ENCODE data around the gene LEFTY2. TPM values are rescaled to one million over a fixed set of nuclear protein-coding genes. Genes with fewer than 3 reads are reported as not detected.

LEFTY2 gene
- total and polyA plus RNA-seq, 2 donors, result 0.33 to 1.5 TPM

- no peaks in the 10 kb centered on the region for H3K36me3 ChIP-seq (ENCODE audit: control insufficient read depth in 2 of 2, insufficient read depth in 2 of 2, low read length in 1 of 2)
- no peak for DNase-seq (ENCODE audit: low read depth in 6 of 9, low spot score in 9 of 9)
- peaks cover 0 to 3% of the 10 kb centered on the region in 2 donors for H3K4me1 ChIP-seq (ENCODE audit: control insufficient read depth in 2 of 2, insufficient read depth in 2 of 2, low read length in 2 of 2)
- H3K27me3 ChIP-seq (ENCODE audit: control insufficient read depth in 2 of 2, insufficient read depth in 1 of 2, low read length in 1 of 2), result peaks cover 0 to 5% of the 10 kb centered on the region in 2 donors
- WGBS, result 88% methylated on average over 20 of the region's 20 CpGs
- H3K4me3 ChIP-seq (ENCODE audit: low read length in 2 of 2), result no peak overlapping the region
- no peak overlapping the region for H3K27ac ChIP-seq (ENCODE audit: low read depth in 1 of 2, low read length in 1 of 2)
- H3K9me3 ChIP-seq (ENCODE audit: control insufficient read depth in 2 of 2, insufficient read depth in 1 of 2, low read length in 1 of 2), result no peaks in the 10 kb centered on the region
Measured at GRCh38 chr1:225961659-225962439, 20.8 kb upstream of the LEFTY2 start.

GRCh38 chr1:225958041-225958440, 17.0 kb upstream of the LEFTY2 start:
- H3K9me3 ChIP-seq (ENCODE audit: control insufficient read depth in 2 of 2, insufficient read depth in 1 of 2, low read length in 1 of 2), result no peaks in the 10 kb centered on the region
- no peak overlapping the region for H3K27ac ChIP-seq (ENCODE audit: low read depth in 1 of 2, low read length in 1 of 2)
- no peak for DNase-seq (ENCODE audit: low read depth in 6 of 9, low spot score in 9 of 9)
- peaks cover 0 to 5% of the 10 kb centered on the region in 2 donors for H3K27me3 ChIP-seq (ENCODE audit: control insufficient read depth in 2 of 2, insufficient read depth in 1 of 2, low read length in 1 of 2)
- H3K36me3 ChIP-seq (ENCODE audit: control insufficient read depth in 2 of 2, insufficient read depth in 2 of 2, low read length in 1 of 2), result no peaks in the 10 kb centered on the region
- peaks cover 0 to 3% of the 10 kb centered on the region in 2 donors for H3K4me1 ChIP-seq (ENCODE audit: control insufficient read depth in 2 of 2, insufficient read depth in 2 of 2, low read length in 2 of 2)
- WGBS, result 97% methylated on average over 3 of the region's 3 CpGs
- H3K4me3 ChIP-seq (ENCODE audit: low read length in 2 of 2), result no peak overlapping the region

GRCh38 chr1:225954753-225955152, 13.7 kb upstream of the LEFTY2 start:
- Histone ChIP-seq H3K9me3 (ENCODE audit: control insufficient read depth in 2 of 2, insufficient read depth in 1 of 2, low read length in 1 of 2) (no peaks in the 10 kb centered on the region), H3K36me3 (ENCODE audit: control insufficient read depth in 2 of 2, insufficient read depth in 2 of 2, low read length in 1 of 2) (no peaks in the 10 kb centered on the region), H3K4me3 (ENCODE audit: low read length in 2 of 2) (no peak overlapping the region), H3K27ac (ENCODE audit: low read depth in 1 of 2, low read length in 1 of 2) (no peak overlapping the region), H3K27me3 (ENCODE audit: control insufficient read depth in 2 of 2, insufficient read depth in 1 of 2, low read length in 1 of 2) (peaks cover 0 to 14% of the 10 kb centered on the region in 2 donors), H3K4me1 (ENCODE audit: control insufficient read depth in 2 of 2, insufficient read depth in 2 of 2, low read length in 2 of 2) (no peaks in the 10 kb centered on the region)
- WGBS, result 97% methylated on average over 1 of the region's 1 CpG
- no peak for DNase-seq (ENCODE audit: low read depth in 6 of 9, low spot score in 9 of 9)

GRCh38 chr1:225953315-225953714, 12.3 kb upstream of the LEFTY2 start:
- Histone ChIP-seq H3K36me3 (ENCODE audit: control insufficient read depth in 2 of 2, insufficient read depth in 2 of 2, low read length in 1 of 2) (no peaks in the 10 kb centered on the region), H3K4me3 (ENCODE audit: low read length in 2 of 2) (no peak overlapping the region), H3K27ac (ENCODE audit: low read depth in 1 of 2, low read length in 1 of 2) (no peak overlapping the region), H3K9me3 (ENCODE audit: control insufficient read depth in 2 of 2, insufficient read depth in 1 of 2, low read length in 1 of 2) (no peaks in the 10 kb centered on the region), H3K27me3 (ENCODE audit: control insufficient read depth in 2 of 2, insufficient read depth in 1 of 2, low read length in 1 of 2) (peaks cover 0 to 16% of the 10 kb centered on the region in 2 donors), H3K4me1 (ENCODE audit: control insufficient read depth in 2 of 2, insufficient read depth in 2 of 2, low read length in 2 of 2) (no peaks in the 10 kb centered on the region)
- DNase-seq (ENCODE audit: low read depth in 6 of 9, low spot score in 9 of 9), result no peak
- WGBS, result 97% methylated on average over 4 of the region's 4 CpGs

DNA sequence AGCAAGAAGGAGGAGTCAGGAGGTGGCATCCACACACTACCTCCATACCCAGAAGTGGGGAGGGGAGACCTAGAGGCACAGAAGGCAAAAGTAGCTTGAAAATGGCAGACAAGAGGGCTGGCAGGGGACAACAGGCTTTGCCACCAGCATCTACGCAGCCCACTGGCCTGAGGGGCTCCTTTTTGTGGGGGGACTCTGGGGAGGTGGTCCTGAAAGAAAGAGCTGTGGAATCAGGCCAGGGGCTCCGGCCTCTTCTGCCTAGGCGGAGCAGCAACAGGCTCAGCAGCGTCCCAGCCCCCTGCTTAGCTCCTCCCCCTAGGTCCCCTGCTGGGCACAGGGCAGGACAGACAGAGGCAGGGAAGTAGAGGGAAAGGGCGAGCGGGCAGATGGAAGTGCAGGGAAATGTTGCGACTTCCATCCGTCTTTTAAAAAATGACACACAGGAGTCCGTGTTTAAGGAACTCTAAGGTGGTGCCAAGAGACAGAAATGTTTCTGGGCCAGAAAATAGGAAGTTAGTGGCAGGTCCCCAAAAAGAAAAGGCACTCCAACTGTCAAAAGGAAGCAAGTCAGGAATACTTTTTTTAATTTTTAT, 10.0 kb upstream of the LEFTY2 start:
- Histone ChIP-seq H3K27ac (ENCODE audit: low read depth in 1 of 2, low read length in 1 of 2) (no peak overlapping the region), H3K9me3 (ENCODE audit: control insufficient read depth in 2 of 2, insufficient read depth in 1 of 2, low read length in 1 of 2) (no peaks in the 10 kb centered on the region)
- WGBS, result 63% methylated on average over 9 of the region's 9 CpGs

GRCh38 chr1:225949041-225949440, 8.0 kb upstream of the LEFTY2 start:
- no peak for DNase-seq (ENCODE audit: low read depth in 6 of 9, low spot score in 9 of 9)
- Histone ChIP-seq H3K27me3 (ENCODE audit: control insufficient read depth in 2 of 2, insufficient read depth in 1 of 2, low read length in 1 of 2) (peaks cover 0 to 16% of the 10 kb centered on the region in 2 donors), H3K4me3 (ENCODE audit: low read length in 2 of 2) (no peak overlapping the region), H3K9me3 (ENCODE audit: control insufficient read depth in 2 of 2, insufficient read depth in 1 of 2, low read length in 1 of 2) (no peaks in the 10 kb centered on the region), H3K27ac (ENCODE audit: low read depth in 1 of 2, low read length in 1 of 2) (no peak overlapping the region), H3K36me3 (ENCODE audit: control insufficient read depth in 2 of 2, insufficient read depth in 2 of 2, low read length in 1 of 2) (no peaks in the 10 kb centered on the region), H3K4me1 (ENCODE audit: control insufficient read depth in 2 of 2, insufficient read depth in 2 of 2, low read length in 2 of 2) (peaks cover 0 to 10% of the 10 kb centered on the region in 2 donors)
- WGBS, result 85% methylated on average over 6 of the region's 6 CpGs

More for the DNA sequence above, 10.0 kb upstream of the LEFTY2 start:
- H3K36me3 ChIP-seq (ENCODE audit: control insufficient read depth in 2 of 2, insufficient read depth in 2 of 2, low read length in 1 of 2), result no peaks in the 10 kb centered on the region
- no peaks in the 10 kb centered on the region for H3K4me1 ChIP-seq (ENCODE audit: control insufficient read depth in 2 of 2, insufficient read depth in 2 of 2, low read length in 2 of 2)
- H3K4me3 ChIP-seq (ENCODE audit: low read length in 2 of 2), result no peak overlapping the region
- peaks cover 0 to 16% of the 10 kb centered on the region in 2 donors for H3K27me3 ChIP-seq (ENCODE audit: control insufficient read depth in 2 of 2, insufficient read depth in 1 of 2, low read length in 1 of 2)
- DNase-seq (ENCODE audit: low read depth in 6 of 9, low spot score in 9 of 9), result no peak

- H3K9me3 ChIP-seq (ENCODE audit: control insufficient read depth in 2 of 2, insufficient read depth in 1 of 2, low read length in 1 of 2), result no peaks in the 10 kb centered on the region
- H3K4me1 ChIP-seq (ENCODE audit: control insufficient read depth in 2 of 2, insufficient read depth in 2 of 2, low read length in 2 of 2), result peaks cover 0 to 10% of the 10 kb centered on the region in 2 donors
- H3K27ac ChIP-seq (ENCODE audit: low read depth in 1 of 2, low read length in 1 of 2), result no peak overlapping the region
- WGBS, result 98% methylated on average over 5 of the region's 5 CpGs
- peaks cover 0 to 16% of the 10 kb centered on the region in 2 donors for H3K27me3 ChIP-seq (ENCODE audit: control insufficient read depth in 2 of 2, insufficient read depth in 1 of 2, low read length in 1 of 2)
- H3K4me3 ChIP-seq (ENCODE audit: low read length in 2 of 2), result no peak overlapping the region
- no peak for DNase-seq (ENCODE audit: low read depth in 6 of 9, low spot score in 9 of 9)
- no peaks in the 10 kb centered on the region for H3K36me3 ChIP-seq (ENCODE audit: control insufficient read depth in 2 of 2, insufficient read depth in 2 of 2, low read length in 1 of 2)
Measured at GRCh38 chr1:225946803-225947202, 5.8 kb upstream of the LEFTY2 start.

- Histone ChIP-seq H3K27me3 (ENCODE audit: control insufficient read depth in 2 of 2, insufficient read depth in 1 of 2, low read length in 1 of 2) (peaks cover 0 to 14% of the 10 kb centered on the region in 2 donors), H3K4me3 (ENCODE audit: low read length in 2 of 2) (no peak overlapping the region), H3K36me3 (ENCODE audit: control insufficient read depth in 2 of 2, insufficient read depth in 2 of 2, low read length in 1 of 2) (no peaks in the 10 kb centered on the region), H3K4me1 (ENCODE audit: control insufficient read depth in 2 of 2, insufficient read depth in 2 of 2, low read length in 2 of 2) (peaks cover 0 to 10% of the 10 kb centered on the region in 2 donors), H3K27ac (ENCODE audit: low read depth in 1 of 2, low read length in 1 of 2) (no peak overlapping the region), H3K9me3 (ENCODE audit: control insufficient read depth in 2 of 2, insufficient read depth in 1 of 2, low read length in 1 of 2) (no peaks in the 10 kb centered on the region)
- no peak for DNase-seq (ENCODE audit: low read depth in 6 of 9, low spot score in 9 of 9)
- WGBS, result 94% methylated on average over 4 of the region's 4 CpGs
Measured at GRCh38 chr1:225946082-225946620, 5.1 kb upstream of the LEFTY2 start.

GRCh38 chr1:225945564-225945963, 4.5 kb upstream of the LEFTY2 start:
- H3K4me1 ChIP-seq (ENCODE audit: control insufficient read depth in 2 of 2, insufficient read depth in 2 of 2, low read length in 2 of 2), result peaks cover 0 to 10% of the 10 kb centered on the region in 2 donors
- no peaks in the 10 kb centered on the region for H3K36me3 ChIP-seq (ENCODE audit: control insufficient read depth in 2 of 2, insufficient read depth in 2 of 2, low read length in 1 of 2)
- DNase-seq (ENCODE audit: low read depth in 6 of 9, low spot score in 9 of 9), result no peak
- 98% methylated on average over 4 of the region's 4 CpGs for WGBS
- H3K4me3 ChIP-seq (ENCODE audit: low read length in 2 of 2), result no peak overlapping the region
- H3K27ac ChIP-seq (ENCODE audit: low read depth in 1 of 2, low read length in 1 of 2), result no peak overlapping the region
- peaks cover 0 to 8% of the 10 kb centered on the region in 2 donors for H3K27me3 ChIP-seq (ENCODE audit: control insufficient read depth in 2 of 2, insufficient read depth in 1 of 2, low read length in 1 of 2)
- no peaks in the 10 kb centered on the region for H3K9me3 ChIP-seq (ENCODE audit: control insufficient read depth in 2 of 2, insufficient read depth in 1 of 2, low read length in 1 of 2)

All from thymus (tissue), 11 donors.